H1 (cell line): ENCODE measurements around the gene AGAP1. TPM values are rescaled to one million over a fixed set of nuclear protein-coding genes. Genes with fewer than 3 reads are reported as not detected.

Source experiments
- CTCF ChIA-PET: fragments of 300-600 bp; sonication (Branson Sonifier 250); formaldehyde crosslinking; loops from one replicate; lab custom pipeline; 2021; ENCODE audit not compliant: partially characterized antibody; lab: Charles Lee
- POLR2A ChIA-PET: fragments of 300-600 bp; sonication (Branson Sonifier 250); formaldehyde crosslinking; loops from one replicate; lab custom pipeline; 2021; ENCODE audit warnings: inconsistent platforms; ENCODE audit not compliant: partially characterized antibody; lab: Charles Lee
- DNase-seq, 2 experiments: peaks; one replicate each; pipeline versions ENCODE4 v3.0.0 to v3.0.0-alpha.2; 2010 to 2022; ENCODE audit warnings: low spot score in 2 of 2, low read depth in 1 of 2, mixed read lengths in 1 of 2
- FAIRE-seq: peaks from 2 replicates; lab custom pipeline; 2011; peaks lifted over from hg19 to GRCh38; lab: Jason Lieb, UNC
- H2AFZ ChIP-seq: 2 replicates; pipeline ENCODE4 v1.8.1; 2012; ENCODE audit warnings: low read length, inconsistent platforms
- H2AK5ac ChIP-seq: 2 replicates; pipeline ENCODE4 v1.6.1; 2013; ENCODE audit warnings: low read depth, low read length
- H2BK120ac ChIP-seq: replicated peaks from 2 replicates; pipeline ENCODE3; 2013; ENCODE audit warnings: low read depth, low read length, inconsistent platforms
- H2BK12ac ChIP-seq: 2 replicates; pipeline ENCODE4 v1.6.1; 2013; ENCODE audit warnings: low read depth, low read length
- H2BK15ac ChIP-seq: 2 replicates; pipeline ENCODE4 v1.6.1; 2013; ENCODE audit warnings: low read length
- H2BK20ac ChIP-seq: 2 replicates; pipeline ENCODE4 v1.6.1; 2013; ENCODE audit warnings: low read length
- H2BK5ac ChIP-seq: 2 replicates; pipeline ENCODE4 v1.6.1; 2013; ENCODE audit warnings: low read depth, low read length
- H3K14ac ChIP-seq: 2 replicates; pipeline ENCODE4 v1.6.1; 2013; ENCODE audit warnings: inconsistent platforms; ENCODE audit not compliant: insufficient read length
- H3K18ac ChIP-seq: 2 replicates; pipeline ENCODE4 v1.6.1; 2013; ENCODE audit warnings: low read length; ENCODE audit errors: extremely low read depth
- H3K23ac ChIP-seq: 2 replicates; pipeline ENCODE4 v1.6.1; 2013; ENCODE audit warnings: inconsistent platforms; ENCODE audit not compliant: insufficient read length
- H3K23me2 ChIP-seq: 2 replicates; pipeline ENCODE4 v1.6.1; 2013; ENCODE audit warnings: low read depth, low read length
- H3K27ac ChIP-seq: 2 replicates; pipeline ENCODE4 v1.6.1; 2011; ENCODE audit warnings: low read depth, low read length, inconsistent platforms
- H3K27me3 ChIP-seq, 4 experiments: replicated peaks in 1 of 4; 1 replicate in 1 of 4; 2 replicates in 3 of 4; pipeline versions ENCODE4 v1.6.1 to v1.8.1; 2011 to 2013; ENCODE audit warnings: low read length in 3 of 4, mild to moderate bottlenecking in 3 of 4, inconsistent platforms in 2 of 4, mixed read lengths in 2 of 4, moderate library complexity in 1 of 4; ENCODE audit not compliant: control insufficient read depth in 3 of 4, insufficient read depth in 3 of 4; ENCODE audit errors: extremely low read depth in 1 of 4
- H3K36me3 ChIP-seq, 4 experiments: 2 replicates each; pipeline versions ENCODE4 v1.6.1 to v1.8.1; 2011 to 2013; ENCODE audit warnings: mild to moderate bottlenecking in 4 of 4, low read length in 3 of 4, moderate library complexity in 2 of 4, control low read depth in 1 of 4, inconsistent platforms in 1 of 4; ENCODE audit not compliant: insufficient read depth in 4 of 4, control insufficient read depth in 2 of 4
- H3K4ac ChIP-seq: replicated peaks from 2 replicates; pipeline ENCODE3; 2013; ENCODE audit warnings: low read length, low read depth, mixed read lengths, inconsistent platforms; ENCODE audit not compliant: insufficient read length
- H3K4me1 ChIP-seq, 4 experiments: replicated peaks in 1 of 4; 1 replicate in 1 of 4; 2 replicates in 3 of 4; pipeline versions ENCODE4 v1.6.1 to v1.8.1; 2011 to 2013; ENCODE audit warnings: low read length in 3 of 4, inconsistent platforms in 2 of 4, mixed read lengths in 1 of 4; ENCODE audit not compliant: insufficient read depth in 4 of 4, control insufficient read depth in 3 of 4
- H3K4me2 ChIP-seq, 2 experiments: 2 replicates each; pipeline versions ENCODE4 v1.6.1 to v1.8.1; 2011 to 2013; ENCODE audit warnings: low read depth in 2 of 2, low read length in 2 of 2, control low read depth in 1 of 2, inconsistent platforms in 1 of 2, mild to moderate bottlenecking in 1 of 2; ENCODE audit not compliant: insufficient read depth in 1 of 2
- H3K4me3 ChIP-seq, 4 experiments: fragments of 200-600, 300-600 bp in 1 of 4; sonication (generic), shearing (Covaris generic), sonication (Bioruptor Twin) in 1 of 4; 2 replicates each; pipeline versions ENCODE4 v1.5.1 to v1.8.1; 2011 to 2016; ENCODE audit warnings: low read length in 4 of 4, low read depth in 3 of 4, control low read depth in 2 of 4, inconsistent platforms in 2 of 4, mild to moderate bottlenecking in 2 of 4, mixed read lengths in 1 of 4, moderate library complexity in 1 of 4; ENCODE audit not compliant: insufficient read depth in 2 of 4; ENCODE audit errors: extremely low read depth in 1 of 4
- H3K56ac ChIP-seq: replicated peaks from 2 replicates; pipeline ENCODE3; 2013; ENCODE audit warnings: low read depth, mild to moderate bottlenecking, mixed read lengths, low read length, inconsistent platforms; ENCODE audit not compliant: insufficient read length
- H3K79me1 ChIP-seq: 2 replicates; pipeline ENCODE4 v1.6.1; 2013; ENCODE audit warnings: low read depth, low read length, control low read depth
- H3K79me2 ChIP-seq, 2 experiments: 2 replicates each; pipeline versions ENCODE4 v1.6.1 to v1.8.1; 2012 to 2013; ENCODE audit warnings: low read length in 2 of 2, mild to moderate bottlenecking in 2 of 2, inconsistent platforms in 1 of 2; ENCODE audit not compliant: insufficient read depth in 2 of 2, control insufficient read depth in 1 of 2
- H3K9ac ChIP-seq, 4 experiments: replicated peaks in 1 of 4; 1 replicate in 1 of 4; 2 replicates in 3 of 4; pipeline versions ENCODE4 v1.6.1 to v1.8.1; 2011 to 2013; ENCODE audit warnings: low read depth in 3 of 4, low read length in 3 of 4, control low read depth in 2 of 4, mild to moderate bottlenecking in 2 of 4, moderate library complexity in 2 of 4, inconsistent platforms in 1 of 4; ENCODE audit errors: extremely low read depth in 1 of 4
- H3K9me3 ChIP-seq, 2 experiments: 2 replicates each; pipeline versions ENCODE4 v1.6.1 to v1.8.1; 2012 to 2013; ENCODE audit warnings: mild to moderate bottlenecking in 2 of 2, moderate library complexity in 2 of 2, control low read depth in 1 of 2, inconsistent platforms in 1 of 2, low read depth in 1 of 2, low read length in 1 of 2, mixed read lengths in 1 of 2; ENCODE audit not compliant: insufficient read depth in 2 of 2
- H4K20me1 ChIP-seq, 2 experiments: replicated peaks in 1 of 2; 2 replicates each; pipeline versions ENCODE3 to v1.8.1; 2011 to 2013; ENCODE audit warnings: inconsistent platforms in 2 of 2, low read length in 2 of 2, mild to moderate bottlenecking in 1 of 2; ENCODE audit not compliant: insufficient read depth in 2 of 2, control insufficient read depth in 1 of 2
- H4K5ac ChIP-seq: 2 replicates; pipeline ENCODE4 v1.6.1; 2013; ENCODE audit warnings: low read length, low read depth, mixed read lengths, inconsistent platforms; ENCODE audit not compliant: insufficient read length
- H4K8ac ChIP-seq: 2 replicates; pipeline ENCODE4 v1.8.0; 2013; ENCODE audit warnings: mild to moderate bottlenecking, moderate library complexity, low read length, inconsistent platforms; ENCODE audit not compliant: insufficient read depth; ENCODE audit errors: extremely low read depth
- H4K91ac ChIP-seq: replicated peaks from 2 replicates; pipeline ENCODE3; 2013; ENCODE audit warnings: low read length, mixed read lengths, inconsistent platforms; ENCODE audit not compliant: insufficient read length
- BACH1 ChIP-seq: IDR thresholded peaks from 2 replicates; pipeline ENCODE4 v1.6.1; 2012; ENCODE audit warnings: low read length, improper control_type of control experiment
- HDAC2 ChIP-seq, 2 experiments: fragments of 300-600 bp in 1 of 2; sonication (generic) in 1 of 2; IDR thresholded peaks; 2 replicates each; pipeline ENCODE4 v1.6.1; 2011 to 2012; ENCODE audit warnings: low read depth in 2 of 2, low read length in 2 of 2, mild to moderate bottlenecking in 2 of 2, moderate library complexity in 2 of 2, borderline replicate concordance in 1 of 2, inconsistent platforms in 1 of 2
- RNF2 ChIP-seq: fragments of 200-900, 300-1000 bp; sonication (generic); IDR thresholded peaks from 2 replicates; pipeline ENCODE4 v1.7.1; 2016; ENCODE audit warnings: borderline replicate concordance, low read depth, mild to moderate bottlenecking, antibody characterized with exemption, low read length; ENCODE audit not compliant: poor library complexity, severe bottlenecking; ENCODE audit errors: missing control alignments
- WGBS, 2 experiments: shearing (Covaris generic) in 1 of 2; methylation state at CpG; one replicate each; pipeline versions ENCODE4 v1.1.6 to v1.1.7; 2013 to 2015; ENCODE audit warnings: low lambda C conversion rate in 2 of 2, mixed read lengths in 2 of 2, inconsistent platforms in 1 of 2, low coverage in 1 of 2, missing lambda C conversion rate in 1 of 2; ENCODE audit not compliant: insufficient replicate concordance in 2 of 2, insufficient coverage in 1 of 2, insufficient read length in 1 of 2; ENCODE audit errors: extremely low coverage in 1 of 2, missing lambda C conversion rate in 1 of 2; 5-methylcytosine and 5-hydroxymethylcytosine counted together
- polyA plus RNA-seq, 7 experiments: library from polyadenylated mRNA; depleted of rRNA in 3 of 7; stranded (reverse) in 5 of 7; unstranded in 2 of 7; fragments of >200 nt in 5 of 7; fragments of 200-250 nt in 2 of 7; gene quantifications; 1 replicate in 5 of 7; 2 replicates in 1 of 7; 4 replicates in 1 of 7; pipeline versions ENCODE4 v1.2.1 to v1.2.3, GENCODE V29; 2011 to 2013; ENCODE audit warnings: missing spikeins in 2 of 7, mixed read lengths in 2 of 7
- total RNA-seq: library from RNA; stranded (reverse); fragmentation: NEBNext Ultra II Directional; extraction: Animal tissue kit (Norgen Biotek cat#: 25700); gene quantifications from 2 replicates; pipeline ENCODE4 v1.2.1, GENCODE V29; 2021

Gene AGAP1
- total and polyA plus RNA-seq, 2 of the 8 experiments (the other 6 are each of a cell fraction or from before 2014, with no cell fraction given), result 18.1 to 39.4 TPM

- Histone ChIP-seq H3K36me3 (no peaks in the 10 kb centered on the region), H2AK5ac (no peak overlapping the region), H3K9ac (no peak overlapping the region), H2BK5ac (no peak overlapping the region), H2BK120ac (no peak overlapping the region), H3K56ac (no peak overlapping the region), H3K9me3 (no peaks in the 10 kb centered on the region), H3K4me2 (no peak overlapping the region), H4K20me1 (peaks cover 0 to 5% of the 10 kb centered on the region in 2 experiments), H3K23ac (no peak overlapping the region), H2BK15ac (no peak overlapping the region), H3K4me3 (no peak overlapping the region), H2AFZ (no peak overlapping the region), H2BK12ac (no peak overlapping the region), H2BK20ac (no peak overlapping the region), H3K23me2 (no peaks in the 10 kb centered on the region), H3K4ac (no peak overlapping the region), H3K79me2 (no peaks in the 10 kb centered on the region), H4K91ac (no peak overlapping the region), H3K79me1 (no peaks in the 10 kb centered on the region), H3K4me1 (no peaks in the 10 kb centered on the region; a peak in 3 of 7 replicates), H3K14ac (no peak overlapping the region), H3K27ac (no peak overlapping the region), H4K5ac (no peak overlapping the region), H3K27me3 (no peaks in the 10 kb centered on the region), H4K8ac (no peak overlapping the region), H3K18ac (no peak overlapping the region)
- 88% methylated on average over 14 of the region's 14 CpGs; no CpG with 5 or more reads in 1 of the 2 experiments for WGBS, 2 experiments
- ChIA-PET POLR2A (no interaction called here), CTCF (interaction anchor here (1.4 to 2.2 kb wide), 3 partner anchors 9 to 253 kb away, joined by 3 to 9 read pairs (median 6); no protein-coding TSS in a partner anchor)
- FAIRE-seq, result no peak
- TF ChIP-seq HDAC2 (IDR thresholded peaks at IDR 0.05; ENCODE audit: borderline replicate concordance in 1 of 2, low read depth in 2 of 2, low read length in 2 of 2) (no peak), RNF2 (no peak), BACH1 (no peak)
- DNase-seq, result peak in 1 of 2 experiments; percentile 11
Observed at GRCh38 chr2:235923859-235924674, 430.2 kb downstream of the AGAP1 start.
